ENCODE data around the gene PSME1. TPM values are rescaled to one million over a fixed set of nuclear protein-coding genes. Genes with fewer than 3 reads are reported as not detected.
A peak's percentile ranks its signal among the peaks of the same experiment; 100 is the strongest.

PSME1 gene
- total RNA-seq: 116 and 144 TPM in 2 replicates

DNA sequence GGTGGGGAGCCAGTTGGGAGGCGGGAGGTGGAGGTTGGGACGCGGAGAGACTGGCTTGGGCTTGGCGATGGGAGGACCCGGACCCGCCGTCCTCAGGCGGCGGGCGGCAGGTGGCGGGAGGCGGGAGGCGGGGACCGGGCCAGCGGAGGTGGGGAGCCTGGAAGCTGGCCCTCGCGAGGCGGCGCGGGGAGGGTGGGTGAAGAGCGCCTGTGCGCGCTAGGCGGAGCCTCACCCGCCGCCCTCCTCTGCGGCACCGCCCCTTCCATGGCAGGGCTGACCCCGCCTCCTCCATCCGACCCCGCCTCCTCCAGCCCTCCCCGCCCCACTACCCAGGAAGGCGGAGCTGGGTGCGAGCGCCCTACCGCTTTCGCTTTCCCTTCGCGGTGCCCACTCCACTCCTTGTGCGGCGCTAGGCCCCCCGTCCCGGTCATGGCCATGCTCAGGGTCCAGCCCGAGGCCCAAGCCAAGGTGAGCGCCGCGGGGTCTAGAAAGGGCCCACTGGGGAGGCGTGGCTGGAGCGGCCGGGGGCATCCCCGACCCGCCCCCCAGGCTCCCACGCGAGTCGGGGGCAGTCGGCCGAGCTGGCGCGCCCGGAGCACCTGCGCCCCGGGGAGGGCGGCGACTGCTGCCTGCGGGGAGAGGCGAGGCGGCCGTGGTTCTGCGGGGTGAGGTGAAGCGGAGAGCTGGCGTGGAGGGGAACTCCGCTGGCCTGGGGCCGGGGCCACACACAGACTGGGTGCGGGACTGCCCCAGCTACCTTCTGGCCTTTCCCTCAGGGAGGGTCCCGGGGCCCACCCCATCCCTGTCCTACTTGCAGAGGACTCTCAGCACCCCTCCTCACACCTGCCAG, at the start of gene PSME1:
PSME1 (plus strand) TSS at position 361 of the 850 bp plus-strand sequence; CDS start at position 430, 69 bp downstream.
- DNase-seq (ENCODE audit: low read depth in 2 of 2): peak; percentile 72 to 92

DNA sequence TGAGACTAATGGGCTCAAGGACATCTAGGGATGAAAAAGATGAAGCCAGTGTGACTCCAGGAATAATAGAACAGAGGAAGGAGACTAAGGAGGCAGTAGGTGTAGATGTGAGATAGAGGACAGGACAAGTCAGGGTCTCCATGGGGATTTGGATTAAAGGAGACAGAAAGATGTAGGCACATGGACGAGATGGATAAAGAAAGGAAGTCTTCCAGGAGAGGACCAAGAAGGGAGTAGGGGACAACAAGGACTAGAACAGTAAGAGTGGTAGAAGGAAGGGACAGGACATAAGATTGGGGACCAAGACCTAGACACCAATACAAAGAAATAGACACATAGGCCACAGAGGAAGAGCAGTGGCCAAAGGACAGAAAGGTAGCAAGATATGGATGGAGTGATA, 49.0 kb upstream of the PSME1 start:
- no peak for DNase-seq (ENCODE audit: low read depth in 2 of 2)

DNA sequence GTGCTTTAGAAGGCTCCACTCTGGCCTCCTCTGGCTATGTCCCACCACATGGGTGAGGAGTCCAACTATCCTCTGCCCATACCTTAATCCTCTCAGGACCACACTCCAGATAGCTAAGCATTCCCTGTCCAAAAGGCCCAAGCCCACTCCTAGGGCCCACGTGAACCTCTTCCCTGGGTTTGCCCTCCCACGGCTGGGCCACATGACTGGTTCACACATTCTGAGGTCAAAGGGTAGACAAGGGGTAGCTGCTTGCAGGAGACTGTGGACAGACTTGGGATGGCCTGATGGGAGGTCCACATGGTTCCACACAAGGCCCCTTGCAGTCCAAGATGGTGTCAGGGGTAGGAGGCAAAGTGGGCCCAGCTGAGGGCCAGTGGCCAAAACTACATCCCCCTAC, 47.9 kb upstream of the PSME1 start:
- DNase-seq (ENCODE audit: low read depth in 2 of 2): no peak

DNA sequence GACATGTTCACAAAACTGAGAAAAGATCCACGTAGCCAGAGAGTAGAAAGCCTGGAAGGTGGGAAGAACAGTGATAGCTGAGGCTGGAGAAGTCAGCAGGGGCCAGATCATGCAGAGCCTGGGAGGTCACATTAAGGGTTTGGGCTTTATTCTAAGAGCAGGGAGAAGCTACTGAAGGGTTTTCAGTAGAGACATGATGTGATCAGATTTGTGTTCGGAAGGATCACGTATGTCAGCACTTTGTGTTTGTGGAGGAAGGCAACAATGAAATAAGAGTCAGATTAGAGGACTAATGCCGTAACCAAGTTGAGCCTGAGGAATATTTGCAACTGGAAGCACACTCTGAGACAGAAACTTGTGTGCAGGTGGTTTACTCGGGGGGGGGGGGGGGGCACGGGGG, 46.1 kb upstream of the PSME1 start:
- no peak for DNase-seq (ENCODE audit: low read depth in 2 of 2)

DNA sequence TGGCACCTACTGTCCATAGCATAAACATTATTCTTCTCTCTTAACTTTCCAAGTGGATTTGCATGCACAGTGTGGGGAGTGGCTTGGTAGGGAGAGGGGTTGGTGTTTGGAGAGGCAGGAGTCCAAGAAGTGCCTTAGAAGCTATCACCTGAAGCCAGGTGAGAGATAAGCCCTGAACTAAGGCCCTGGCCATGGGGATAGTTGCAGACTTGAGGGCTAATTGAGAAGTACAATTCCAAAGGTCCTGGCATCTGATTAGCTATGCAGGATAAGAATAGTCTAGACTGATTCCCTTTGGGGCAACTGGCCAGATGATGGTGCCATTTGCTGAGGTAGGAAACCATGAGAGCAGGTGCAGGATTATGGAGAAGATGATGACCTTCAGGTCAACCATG, 43.9 kb upstream of the PSME1 start:
- no peak for DNase-seq (ENCODE audit: low read depth in 2 of 2)

DNA sequence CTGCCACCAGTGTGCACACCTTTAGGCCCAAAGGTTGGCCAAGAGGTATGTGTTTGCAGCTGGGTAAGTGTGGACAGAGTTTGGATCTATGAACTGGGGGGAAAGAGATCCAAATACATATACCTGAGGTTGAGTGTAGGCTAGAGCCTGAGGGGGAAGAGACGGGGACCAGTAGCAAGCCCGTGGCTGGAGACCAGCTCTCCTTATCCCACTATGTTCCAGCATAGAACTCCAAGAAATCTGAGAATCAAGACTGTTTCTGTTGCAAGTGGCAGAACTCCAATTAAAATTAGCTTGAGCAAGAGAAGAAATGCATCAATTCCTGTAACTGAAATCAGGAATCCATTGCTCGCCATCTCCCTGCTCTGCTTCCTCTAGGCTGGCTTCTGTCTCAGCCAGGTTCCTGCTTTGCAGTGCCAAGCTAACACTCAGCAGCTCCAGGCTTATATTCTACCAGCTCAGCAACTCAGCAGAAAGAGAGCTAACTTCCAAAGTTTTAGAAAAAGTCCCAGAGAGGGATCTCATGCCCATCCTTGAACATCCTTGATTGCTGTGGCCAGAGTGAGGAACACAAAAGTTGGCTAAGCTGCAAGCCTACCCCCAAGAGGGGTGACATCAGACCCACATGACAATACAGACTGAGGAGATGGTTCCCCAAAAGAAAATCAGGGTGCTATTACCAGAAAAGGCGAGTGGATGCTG, 43.3 kb upstream of the PSME1 start:
- no peak for DNase-seq (ENCODE audit: low read depth in 2 of 2)

DNA sequence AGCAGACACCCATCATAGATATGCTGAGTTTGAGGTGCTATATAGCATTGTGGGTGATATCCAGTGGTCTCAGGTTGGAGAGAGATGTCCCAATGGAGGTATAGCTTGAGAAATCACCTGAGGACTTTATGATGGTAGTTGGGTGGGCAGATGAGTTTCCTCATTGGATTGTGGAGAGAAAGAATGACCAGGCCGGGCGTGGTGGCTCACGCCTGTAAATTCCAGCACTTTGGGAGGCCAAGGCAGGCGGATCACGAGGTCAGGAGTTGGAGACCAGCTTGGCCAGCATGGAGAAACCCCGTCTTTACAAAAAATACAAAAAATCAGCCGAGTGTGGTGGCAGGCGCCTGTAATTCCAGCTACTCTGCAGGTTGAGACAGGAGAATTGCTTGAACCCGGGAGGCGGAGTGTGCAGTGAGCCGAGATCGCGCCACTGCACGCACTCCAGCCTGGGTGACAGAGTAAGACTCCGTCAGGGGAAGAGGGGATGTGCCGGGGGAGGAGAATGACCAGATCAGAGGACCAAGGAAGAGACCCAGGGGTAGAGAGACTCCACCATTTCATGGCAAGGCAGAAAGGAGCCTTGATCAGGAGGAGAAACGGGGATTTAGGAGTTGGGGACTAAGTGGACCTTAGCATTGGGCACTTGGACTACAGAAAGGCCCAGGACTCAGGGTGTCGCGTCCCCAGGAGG, 42.6 kb upstream of the PSME1 start:
- no peak for DNase-seq (ENCODE audit: low read depth in 2 of 2)

DNA sequence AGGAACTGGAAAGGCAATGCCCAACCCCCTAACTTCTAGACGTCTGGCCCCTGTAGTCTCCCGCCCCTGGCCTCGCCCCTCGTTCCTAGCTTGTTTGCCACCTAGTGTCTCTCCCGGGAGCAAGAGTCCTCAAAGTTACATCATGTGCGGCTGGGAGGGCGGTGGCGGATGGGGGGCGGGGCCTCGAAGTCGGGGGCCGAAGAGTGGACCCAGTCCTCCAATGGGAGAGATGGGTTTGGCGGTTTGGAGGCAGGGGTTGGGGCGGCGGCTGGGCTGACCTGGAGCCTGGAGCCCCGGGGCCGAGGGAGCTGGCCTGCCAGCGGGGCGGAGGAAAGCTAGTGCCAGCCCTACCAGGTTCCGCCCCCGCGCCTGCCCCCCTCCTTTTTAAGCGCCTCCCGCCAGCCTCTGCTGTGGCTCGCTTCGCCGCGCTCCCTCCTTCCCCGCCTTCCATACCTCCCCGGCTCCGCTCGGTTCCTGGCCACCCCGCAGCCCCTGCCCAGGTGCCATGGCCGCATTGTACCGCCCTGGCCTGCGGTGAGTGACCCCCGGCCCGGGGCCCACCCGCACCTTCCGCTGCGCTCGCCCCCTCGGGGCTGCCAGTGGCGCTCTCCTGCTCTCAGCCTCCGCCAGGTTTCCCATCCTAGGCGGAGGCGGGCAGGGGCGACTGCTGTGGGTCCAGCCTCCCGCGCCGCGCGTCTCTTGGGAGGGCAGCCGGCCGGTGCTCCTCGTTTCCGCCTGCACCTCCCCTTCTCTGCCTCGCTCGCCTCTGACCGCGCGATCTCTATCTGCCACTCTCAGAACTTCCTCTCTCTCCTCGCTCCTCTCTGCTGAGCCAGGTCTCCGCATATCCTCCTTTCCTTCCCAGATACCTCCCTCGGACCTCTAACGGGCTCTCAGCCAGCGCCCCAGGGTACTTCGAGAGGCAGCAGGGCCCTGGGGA, 41.8 kb upstream of the PSME1 start, which contains the start of gene PCK2:
PCK2 (plus strand) TSS at position 411 of the 940 bp plus-strand sequence; CDS start at position 506, 95 bp downstream.
- DNase-seq (ENCODE audit: low read depth in 2 of 2): peak in 1 of 2 donors; percentile 83

DNA sequence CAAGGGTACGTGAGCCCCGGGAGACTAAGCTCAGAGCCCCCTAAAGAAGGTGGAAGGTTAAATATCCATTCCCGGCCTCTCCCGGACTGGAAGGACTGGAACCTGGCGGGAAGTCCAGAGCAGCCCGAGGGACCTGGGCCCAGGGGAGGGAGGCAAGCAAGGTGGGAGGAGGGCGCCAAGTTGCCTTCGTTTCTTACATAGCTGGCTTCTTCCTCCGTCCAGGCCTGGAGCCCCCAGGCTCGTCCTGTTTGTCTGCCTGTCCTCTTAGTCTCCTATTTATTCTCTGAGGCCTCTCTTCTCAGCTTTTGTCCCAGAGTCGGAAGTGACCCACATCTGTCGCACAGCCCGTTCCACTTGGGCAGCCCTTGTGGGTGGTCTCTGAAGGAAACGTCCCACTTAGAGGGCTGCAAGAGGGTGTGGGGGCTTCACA, 41.1 kb upstream of the PSME1 start:
- DNase-seq (ENCODE audit: low read depth in 2 of 2): peak in 1 of 2 donors; percentile 12

DNA sequence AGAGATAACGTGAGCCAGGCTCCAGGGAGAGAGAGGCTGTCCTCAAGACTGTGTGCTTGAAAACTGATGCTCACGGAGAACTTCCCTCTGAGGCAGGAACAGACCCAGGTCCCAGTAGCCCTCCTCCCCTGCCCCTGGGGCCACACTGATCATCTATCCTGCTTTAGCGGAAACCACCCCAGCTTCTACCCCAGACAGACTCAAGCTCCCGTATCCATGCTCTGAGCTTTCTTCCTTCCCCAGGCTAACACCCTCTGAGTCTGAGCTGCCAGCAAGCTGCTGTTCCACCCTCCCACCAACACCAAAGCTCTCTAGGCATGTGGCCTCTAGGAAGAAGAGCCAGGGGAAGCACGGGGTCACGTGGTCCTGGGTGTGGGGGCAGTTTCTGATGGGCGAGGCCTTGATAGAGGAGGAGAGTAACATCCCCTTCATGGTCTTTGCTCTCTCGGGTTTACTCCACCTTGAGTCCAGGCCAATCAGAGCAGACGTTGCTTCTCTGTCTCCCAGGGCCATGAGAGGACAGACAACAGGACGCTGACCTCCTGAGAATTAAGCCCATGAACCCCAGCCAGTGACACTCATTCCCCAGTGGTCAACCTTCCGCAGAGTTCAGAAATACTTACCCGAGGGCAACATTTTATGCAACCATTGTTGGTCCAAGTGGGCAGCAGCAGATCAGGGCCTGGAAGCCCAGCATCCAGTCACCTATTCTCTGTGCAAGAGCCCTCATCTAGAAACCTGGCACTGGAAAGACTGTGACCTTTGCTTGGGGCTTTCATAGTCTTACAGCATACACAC, 40.5 kb upstream of the PSME1 start:
- DNase-seq (ENCODE audit: low read depth in 2 of 2): no peak

DNA sequence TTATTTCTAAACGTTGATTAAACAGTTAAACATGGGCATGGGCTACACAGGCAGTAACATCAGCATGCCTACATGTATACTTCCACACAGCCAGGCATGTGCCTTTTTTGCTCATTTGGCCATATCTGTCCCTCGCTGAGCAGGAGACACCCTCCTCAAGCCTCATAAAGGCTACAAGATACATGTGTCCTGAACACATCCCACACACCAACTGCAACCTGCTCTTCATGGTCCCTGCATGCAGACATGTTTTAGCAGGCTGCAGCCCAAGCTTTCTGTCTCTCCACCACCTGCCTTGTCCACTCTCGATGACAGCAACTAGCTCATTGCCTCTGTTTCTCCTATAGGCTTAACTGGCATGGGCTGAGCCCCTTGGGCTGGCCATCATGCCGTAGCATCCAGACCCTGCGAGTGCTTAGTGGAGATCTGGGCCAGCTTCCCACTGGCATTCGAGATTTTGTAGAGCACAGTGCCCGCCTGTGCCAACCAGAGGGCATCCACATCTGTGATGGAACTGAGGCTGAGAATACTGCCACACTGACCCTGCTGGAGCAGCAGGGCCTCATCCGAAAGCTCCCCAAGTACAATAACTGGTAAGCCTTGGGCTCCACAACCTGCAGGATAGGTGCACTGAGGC, 39.3 kb upstream of the PSME1 start:
- no peak for DNase-seq (ENCODE audit: low read depth in 2 of 2)

DNA sequence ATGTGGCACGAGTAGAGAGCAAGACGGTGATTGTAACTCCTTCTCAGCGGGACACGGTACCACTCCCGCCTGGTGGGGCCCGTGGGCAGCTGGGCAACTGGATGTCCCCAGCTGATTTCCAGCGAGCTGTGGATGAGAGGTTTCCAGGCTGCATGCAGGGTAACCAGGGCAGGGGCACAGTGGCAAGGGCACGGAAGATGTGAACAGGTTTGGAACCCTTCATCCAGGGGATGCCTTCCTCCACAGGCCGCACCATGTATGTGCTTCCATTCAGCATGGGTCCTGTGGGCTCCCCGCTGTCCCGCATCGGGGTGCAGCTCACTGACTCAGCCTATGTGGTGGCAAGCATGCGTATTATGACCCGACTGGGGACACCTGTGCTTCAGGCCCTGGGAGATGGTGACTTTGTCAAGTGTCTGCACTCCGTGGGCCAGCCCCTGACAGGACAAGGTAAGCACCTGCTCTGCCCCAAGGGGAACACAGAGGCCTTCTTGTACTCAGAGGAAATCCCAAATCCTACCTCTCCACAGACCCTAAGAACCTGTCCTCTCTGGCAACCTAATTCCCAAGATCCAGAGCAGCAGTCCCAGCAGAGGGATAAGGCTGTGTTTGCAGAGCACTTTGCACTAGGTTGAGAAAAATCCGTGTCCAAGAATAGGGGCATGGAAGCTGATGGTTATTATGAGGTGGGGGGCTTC, 37.6 kb upstream of the PSME1 start:
- DNase-seq (ENCODE audit: low read depth in 2 of 2): no peak

DNA sequence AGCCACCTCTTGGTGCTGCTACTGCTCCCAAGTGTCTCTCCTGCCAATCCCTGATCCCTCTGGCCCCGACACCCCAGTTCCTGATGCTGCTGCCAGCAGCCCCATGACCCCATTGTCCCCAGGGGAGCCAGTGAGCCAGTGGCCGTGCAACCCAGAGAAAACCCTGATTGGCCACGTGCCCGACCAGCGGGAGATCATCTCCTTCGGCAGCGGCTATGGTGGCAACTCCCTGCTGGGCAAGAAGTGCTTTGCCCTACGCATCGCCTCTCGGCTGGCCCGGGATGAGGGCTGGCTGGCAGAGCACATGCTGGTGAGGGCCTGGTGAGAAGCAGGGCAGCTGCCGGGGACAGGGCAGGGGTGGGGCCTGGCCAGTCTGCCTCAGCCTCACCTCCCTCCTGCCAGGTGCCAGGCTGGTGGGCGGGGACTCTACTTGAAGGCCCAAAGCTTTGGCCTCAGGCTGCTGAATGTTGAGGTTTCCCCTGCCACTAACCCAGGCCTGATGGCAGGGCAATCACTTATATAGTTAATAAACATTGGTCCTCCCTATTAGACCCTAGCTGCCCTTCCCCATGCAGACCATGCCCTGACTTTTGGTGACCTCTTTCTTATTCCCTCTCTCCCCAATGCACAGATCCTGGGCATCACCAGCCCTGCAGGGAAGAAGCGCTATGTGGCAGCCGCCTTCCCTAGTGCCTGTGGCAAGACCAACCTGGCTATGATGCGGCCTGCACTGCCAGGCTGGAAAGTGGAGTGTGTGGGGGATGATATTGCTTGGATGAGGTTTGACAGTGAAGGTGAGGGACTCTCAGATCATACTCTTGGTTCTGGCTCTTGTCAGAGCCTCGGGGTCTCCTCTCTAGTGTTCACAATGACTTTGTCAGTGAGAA, 36.8 kb upstream of the PSME1 start:
- no peak for DNase-seq (ENCODE audit: low read depth in 2 of 2)

DNA sequence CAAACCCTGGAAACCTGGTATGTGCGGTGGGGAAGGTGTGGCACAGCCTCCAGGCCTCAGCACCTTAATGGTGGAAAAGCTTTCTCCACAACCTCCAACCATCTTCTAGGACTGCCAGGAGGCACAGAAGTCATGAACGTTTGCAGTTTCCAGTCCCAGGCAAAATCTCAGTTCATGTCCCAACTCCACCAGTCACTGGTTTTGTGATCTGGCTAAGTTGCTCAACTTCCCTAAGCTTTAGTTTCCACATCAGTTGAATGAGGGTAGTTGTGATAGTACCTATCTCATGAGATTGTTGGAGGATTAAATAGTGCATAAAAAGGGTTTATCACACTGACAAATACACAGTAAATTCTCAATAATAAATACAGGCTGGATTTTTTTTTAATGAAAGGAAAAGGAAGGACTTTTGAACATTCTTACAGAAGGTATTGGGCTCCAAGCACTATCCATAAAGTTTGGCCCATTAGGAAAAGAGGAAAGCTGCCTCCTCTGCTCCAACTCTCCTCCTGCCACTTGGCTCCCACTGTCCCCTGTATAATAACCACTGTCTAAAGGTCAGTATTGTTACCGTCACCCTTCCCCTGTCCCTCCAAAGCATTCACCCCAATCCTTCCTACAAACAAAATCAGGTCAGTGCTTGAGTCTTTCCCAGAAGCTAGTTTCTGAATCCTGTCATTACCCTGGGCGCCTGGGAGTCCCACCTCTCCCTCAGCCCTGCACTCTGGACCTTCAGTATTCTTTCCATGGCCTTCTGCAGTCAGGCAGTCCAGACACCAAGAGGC, 35.6 kb upstream of the PSME1 start:
- DNase-seq (ENCODE audit: low read depth in 2 of 2): no peak

DNA sequence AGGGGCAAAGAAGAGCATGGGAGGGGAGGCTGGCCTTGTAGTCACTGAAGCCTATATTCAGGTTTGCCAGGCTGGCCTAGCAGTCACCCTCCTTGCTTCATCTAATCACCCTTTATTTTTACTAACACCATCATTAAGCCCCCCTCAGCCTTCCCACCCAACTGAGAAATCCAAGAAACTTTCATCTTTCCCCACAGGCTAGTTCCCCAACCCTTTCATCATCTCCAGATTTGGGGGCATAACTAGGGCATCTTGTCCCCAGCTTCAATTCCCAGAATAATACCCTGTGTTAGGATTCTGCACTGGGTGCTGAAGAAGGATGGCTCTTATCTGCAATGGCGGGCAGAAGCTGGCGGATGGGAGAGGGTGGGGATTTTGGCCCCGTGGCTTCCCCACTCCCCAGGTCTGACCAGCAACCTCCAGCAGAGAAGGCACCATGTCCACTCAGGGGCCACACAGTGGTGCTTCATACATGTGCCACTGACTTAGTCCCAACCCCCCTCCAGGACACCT, 35.0 kb upstream of the PSME1 start:
- DNase-seq (ENCODE audit: low read depth in 2 of 2): no peak

DNA sequence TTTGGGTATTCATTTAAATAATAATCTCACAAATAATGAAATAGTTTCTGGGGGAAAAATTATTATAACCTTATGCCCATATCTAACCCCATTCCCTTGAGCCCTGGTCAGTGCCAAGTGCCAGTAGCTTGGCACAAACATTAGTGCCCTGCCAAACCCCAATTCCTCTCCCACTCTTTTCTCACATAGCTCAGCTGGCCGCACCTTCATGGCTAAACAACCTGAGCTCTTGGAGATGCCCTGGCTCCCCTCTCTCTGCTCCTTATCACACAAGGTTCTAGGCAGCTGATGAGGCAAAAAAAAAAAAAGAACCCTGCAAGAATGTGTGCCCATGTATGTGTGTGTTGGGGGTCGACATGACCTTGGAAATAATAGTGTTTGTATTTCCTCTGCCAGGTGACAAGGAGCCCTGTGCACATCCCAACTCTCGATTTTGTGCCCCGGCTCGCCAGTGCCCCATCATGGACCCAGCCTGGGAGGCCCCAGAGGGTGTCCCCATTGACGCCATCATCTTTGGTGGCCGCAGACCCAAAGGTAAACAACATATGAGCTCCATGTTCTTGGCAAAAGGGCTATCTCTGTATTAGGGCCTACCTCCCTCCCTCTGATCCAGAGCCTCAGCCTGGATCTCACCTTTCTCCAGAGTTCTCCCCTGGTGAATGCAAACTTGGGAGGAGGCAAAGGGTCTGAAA, 33.5 kb upstream of the PSME1 start:
- no peak for DNase-seq (ENCODE audit: low read depth in 2 of 2)
